Skeletal muscle satellite cell (primary cell): Measurements from ENCODE around the gene CSRP3.

ENCODE experiments used
- H3K27me3 ChIP-seq: 2 replicates; pipeline ENCODE4 v1.7.0; 2013; ENCODE audit warnings: low read length; ENCODE audit not compliant: control insufficient read depth, insufficient read depth
- H3K36me3 ChIP-seq: 2 replicates; pipeline ENCODE4 v1.7.0; 2013; ENCODE audit warnings: mild to moderate bottlenecking, control low read depth, low read length; ENCODE audit not compliant: insufficient read depth
- H3K4me1 ChIP-seq: 2 replicates; pipeline ENCODE4 v1.7.0; 2013; ENCODE audit warnings: low read length; ENCODE audit not compliant: control insufficient read depth, insufficient read depth
- H3K4me2 ChIP-seq: 2 replicates; pipeline ENCODE4 v1.7.0; 2013; ENCODE audit warnings: mild to moderate bottlenecking, low read length
- H3K4me3 ChIP-seq: 2 replicates; pipeline ENCODE4 v1.7.0; 2013; ENCODE audit warnings: low read length
- H3K9ac ChIP-seq: 2 replicates; pipeline ENCODE4 v1.7.0; 2013; ENCODE audit warnings: mild to moderate bottlenecking, low read depth, low read length, moderate library complexity
- H3K9me3 ChIP-seq: replicated peaks from 2 replicates; pipeline ENCODE4 v1.7.0; 2013; ENCODE audit warnings: mild to moderate bottlenecking, control low read depth, low read length

CSRP3 gene

GRCh38 chr11:19199771-19200170, 2.0 kb downstream of the CSRP3 start:
- Histone ChIP-seq H3K9ac (no peak overlapping the region), H3K4me3 (no peak overlapping the region), H3K27me3 (peaks cover 51% of the 10 kb centered on the region), H3K36me3 (no peaks in the 10 kb centered on the region), H3K4me2 (no peak overlapping the region), H3K4me1 (peaks cover 7% of the 10 kb centered on the region), H3K9me3 (no peaks in the 10 kb centered on the region)

- H3K4me2 ChIP-seq = no peak overlapping the region
- H3K27me3 ChIP-seq = peaks cover 56% of the 10 kb centered on the region
- H3K9me3 ChIP-seq = no peaks in the 10 kb centered on the region
- H3K36me3 ChIP-seq = no peaks in the 10 kb centered on the region
- no peak overlapping the region for H3K4me3 ChIP-seq
- peaks cover 7% of the 10 kb centered on the region for H3K4me1 ChIP-seq
- no peak overlapping the region for H3K9ac ChIP-seq
Observed at GRCh38 chr11:19199048-19199447, 2.7 kb downstream of the CSRP3 start.

GRCh38 chr11:19196432-19196831, 5.4 kb downstream of the CSRP3 start:
- no peak overlapping the region for H3K4me3 ChIP-seq
- H3K27me3 ChIP-seq = peaks cover 55% of the 10 kb centered on the region
- H3K4me2 ChIP-seq = no peak overlapping the region
- H3K4me1 ChIP-seq = peaks cover 7% of the 10 kb centered on the region
- H3K9ac ChIP-seq = no peak overlapping the region
- H3K36me3 ChIP-seq = no peaks in the 10 kb centered on the region
- H3K9me3 ChIP-seq = no peaks in the 10 kb centered on the region

- H3K36me3 ChIP-seq = no peaks in the 10 kb centered on the region
- no peak overlapping the region for H3K9ac ChIP-seq
- no peaks in the 10 kb centered on the region for H3K9me3 ChIP-seq
- no peaks in the 10 kb centered on the region for H3K4me1 ChIP-seq
- no peak overlapping the region for H3K4me3 ChIP-seq
- H3K27me3 ChIP-seq = peaks cover 54% of the 10 kb centered on the region
- H3K4me2 ChIP-seq = no peak overlapping the region
Observed at GRCh38 chr11:19194620-19195308, 7.0 kb downstream of the CSRP3 start.

GRCh38 chr11:19193916-19194315, 7.9 kb downstream of the CSRP3 start:
- Histone ChIP-seq H3K4me2 (no peak overlapping the region), H3K4me1 (no peaks in the 10 kb centered on the region)

GRCh38 chr11:19191530-19192169, 10.1 kb downstream of the CSRP3 start:
- Histone ChIP-seq H3K4me1 (no peaks in the 10 kb centered on the region), H3K4me2 (no peak overlapping the region), H3K4me3 (no peak overlapping the region), H3K36me3 (no peaks in the 10 kb centered on the region), H3K27me3 (peaks cover 30% of the 10 kb centered on the region), H3K9ac (no peak overlapping the region), H3K9me3 (no peaks in the 10 kb centered on the region)

More at GRCh38 chr11:19193916-19194315, 7.9 kb downstream of the CSRP3 start:
- H3K4me3 ChIP-seq = no peak overlapping the region
- H3K9ac ChIP-seq = no peak overlapping the region
- no peaks in the 10 kb centered on the region for H3K9me3 ChIP-seq
- H3K36me3 ChIP-seq = no peaks in the 10 kb centered on the region
- peaks cover 46% of the 10 kb centered on the region for H3K27me3 ChIP-seq

GRCh38 chr11:19187833-19188258, 13.9 kb downstream of the CSRP3 start:
- Histone ChIP-seq H3K36me3 (no peaks in the 10 kb centered on the region), H3K9me3 (no peaks in the 10 kb centered on the region)

GRCh38 chr11:19187114-19187832, 14.5 kb downstream of the CSRP3 start:
- no peak overlapping the region for H3K9ac ChIP-seq
- H3K4me3 ChIP-seq = no peak overlapping the region
- H3K4me2 ChIP-seq = no peak overlapping the region
- H3K27me3 ChIP-seq = peaks cover 10% of the 10 kb centered on the region
- H3K4me1 ChIP-seq = no peaks in the 10 kb centered on the region
- H3K9me3 ChIP-seq = no peaks in the 10 kb centered on the region
- no peaks in the 10 kb centered on the region for H3K36me3 ChIP-seq

More at GRCh38 chr11:19187833-19188258, 13.9 kb downstream of the CSRP3 start:
- Histone ChIP-seq H3K9ac (no peak overlapping the region), H3K27me3 (peaks cover 14% of the 10 kb centered on the region), H3K4me3 (no peak overlapping the region), H3K4me1 (no peaks in the 10 kb centered on the region), H3K4me2 (no peak overlapping the region)

- Histone ChIP-seq H3K4me3 (no peak overlapping the region), H3K4me2 (no peak overlapping the region)
Observed at GRCh38 chr11:19185516-19186052, 16.2 kb downstream of the CSRP3 start.

GRCh38 chr11:19185036-19185435, 16.7 kb downstream of the CSRP3 start:
- H3K27me3 ChIP-seq = no peaks in the 10 kb centered on the region
- no peaks in the 10 kb centered on the region for H3K4me1 ChIP-seq
- no peak overlapping the region for H3K4me2 ChIP-seq
- no peak overlapping the region for H3K9ac ChIP-seq
- H3K36me3 ChIP-seq = no peaks in the 10 kb centered on the region
- H3K9me3 ChIP-seq = no peaks in the 10 kb centered on the region
- H3K4me3 ChIP-seq = no peak overlapping the region

More at GRCh38 chr11:19185516-19186052, 16.2 kb downstream of the CSRP3 start:
- Histone ChIP-seq H3K36me3 (no peaks in the 10 kb centered on the region), H3K4me1 (no peaks in the 10 kb centered on the region), H3K9ac (no peak overlapping the region), H3K27me3 (peaks cover 2% of the 10 kb centered on the region), H3K9me3 (no peaks in the 10 kb centered on the region)

GRCh38 chr11:19183646-19184045, 18.1 kb downstream of the CSRP3 start:
- H3K4me1 ChIP-seq = no peaks in the 10 kb centered on the region
- H3K4me3 ChIP-seq = no peak overlapping the region
- no peaks in the 10 kb centered on the region for H3K27me3 ChIP-seq
- no peak overlapping the region for H3K9ac ChIP-seq
- no peaks in the 10 kb centered on the region for H3K9me3 ChIP-seq
- H3K4me2 ChIP-seq = no peak overlapping the region
- H3K36me3 ChIP-seq = no peaks in the 10 kb centered on the region
